NCI-H146 treated with DMSO at 0.1 percent for 48 hours (cell line): ENCODE results near the gene ZNF511.
A peak's percentile ranks its signal among the peaks of the same experiment; 100 is the strongest.
"Not testable (repeated sequence)": the region's sequence is repeated elsewhere in the genome, so short reads cannot be mapped to it uniquely, and the experiment has no call there.

Source experiments
- DNase-seq: peaks from one replicate; lab custom pipeline; 2025; ENCODE audit not compliant: unreplicated experiment; lab: John Stamatoyannopoulos, UW

Gene ZNF511

DNA sequence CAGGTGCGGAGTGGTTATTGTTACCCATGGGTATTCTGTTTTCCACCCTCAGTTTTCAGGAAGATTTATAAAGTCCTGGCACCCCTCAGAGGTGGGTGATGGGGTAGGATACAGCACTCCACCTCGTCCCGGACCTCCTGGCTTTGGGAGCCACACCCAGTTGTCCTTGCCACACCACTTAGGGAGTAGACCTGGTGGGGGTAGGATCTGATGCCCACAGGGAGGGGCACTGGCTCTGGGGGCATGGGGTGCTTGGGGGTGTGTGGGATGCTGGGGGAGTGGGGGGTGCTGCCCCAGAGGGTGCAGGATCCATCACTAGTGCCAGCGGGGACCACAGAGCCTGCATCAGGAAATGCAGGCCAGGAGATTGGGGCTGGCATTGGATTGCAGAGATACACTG is 4.5 kb downstream of the ZNF511 start:
- DNase-seq = no peak

DNA sequence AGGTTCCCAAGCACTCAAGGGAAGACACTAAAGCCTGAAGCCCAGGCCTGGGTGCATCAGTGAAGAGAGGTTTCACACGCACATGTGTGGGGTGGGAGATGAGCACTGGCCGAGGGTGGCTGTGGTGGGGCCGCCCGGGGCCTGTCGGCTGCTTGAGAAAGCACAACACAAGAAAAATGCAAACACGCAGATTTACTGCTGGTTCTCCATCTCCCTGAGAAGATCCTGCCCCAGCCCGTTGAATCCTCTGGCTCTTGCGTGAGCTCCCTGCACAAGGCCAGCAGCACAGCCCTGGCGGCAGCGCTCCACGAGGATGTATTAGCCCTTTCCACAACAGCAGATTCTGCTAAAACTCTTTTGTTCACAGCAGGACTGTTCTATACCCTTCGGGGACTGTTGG is 6.2 kb downstream of the ZNF511 start:
- no peak for DNase-seq

DNA sequence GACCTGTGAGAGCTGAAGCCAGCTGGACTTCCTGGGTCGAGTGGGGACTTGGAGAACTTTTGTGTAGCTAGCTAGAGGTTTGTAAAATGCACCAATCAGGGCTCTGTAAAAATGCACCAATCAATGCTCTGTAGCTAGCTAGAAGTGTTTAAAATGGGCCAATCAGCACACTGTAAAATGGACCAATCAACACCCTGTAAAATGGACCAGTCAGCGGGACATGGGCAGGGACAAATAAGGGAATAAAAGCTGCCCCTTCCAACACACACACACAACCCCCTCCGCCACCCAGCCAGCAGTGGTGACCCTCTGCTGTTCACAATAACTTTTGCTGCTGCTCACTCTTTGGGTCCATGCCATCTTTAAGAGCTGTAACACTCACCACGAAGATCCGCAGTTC is 7.1 kb downstream of the ZNF511 start:
- no peak for DNase-seq

DNA sequence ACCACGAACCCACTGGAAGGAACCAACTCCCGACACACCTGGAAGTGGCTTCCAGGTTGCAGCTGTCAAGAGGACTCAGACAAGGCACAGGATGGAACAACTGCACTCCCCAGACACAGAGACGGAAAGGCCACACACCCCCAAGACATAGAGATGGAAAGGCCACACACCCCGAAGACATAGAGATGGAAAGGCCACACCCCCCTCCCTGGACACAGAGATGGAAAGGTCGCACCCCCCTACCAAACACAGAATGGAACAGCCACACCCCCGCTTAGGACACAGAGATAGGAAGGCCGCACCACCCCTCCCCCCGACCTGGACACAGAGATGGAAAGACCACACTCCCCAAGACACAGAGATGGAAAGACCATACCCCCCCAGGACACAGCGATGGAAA is 7.6 kb downstream of the ZNF511 start:
- no peak for DNase-seq

DNA sequence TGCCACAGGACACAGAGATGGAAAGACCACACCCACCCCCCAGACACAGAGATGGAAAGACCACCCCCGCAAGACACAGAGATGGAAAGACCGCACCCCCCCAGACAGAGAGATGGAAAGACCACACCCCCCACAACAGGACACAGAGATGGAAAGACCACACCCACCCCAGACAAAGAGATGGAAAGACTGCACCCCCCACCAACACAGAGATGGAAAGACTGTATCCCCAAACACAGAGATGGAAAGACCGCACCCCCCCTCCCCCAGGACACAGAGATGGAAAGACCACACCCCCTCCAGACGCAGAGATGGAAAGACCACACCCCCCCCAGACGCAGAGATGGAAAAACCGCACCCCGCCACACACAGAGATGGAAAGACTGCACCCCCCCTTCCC is 8.0 kb downstream of the ZNF511 start:
- DNase-seq = no peak

GRCh38 chr10:133318494-133319127 is 9.9 kb downstream of the ZNF511 start:
- peak; percentile 42 for DNase-seq

- DNase-seq = not testable (repeated sequence)
Measured at GRCh38 chr10:133320852-133321422, 12.2 kb downstream of the ZNF511 start.

DNA sequence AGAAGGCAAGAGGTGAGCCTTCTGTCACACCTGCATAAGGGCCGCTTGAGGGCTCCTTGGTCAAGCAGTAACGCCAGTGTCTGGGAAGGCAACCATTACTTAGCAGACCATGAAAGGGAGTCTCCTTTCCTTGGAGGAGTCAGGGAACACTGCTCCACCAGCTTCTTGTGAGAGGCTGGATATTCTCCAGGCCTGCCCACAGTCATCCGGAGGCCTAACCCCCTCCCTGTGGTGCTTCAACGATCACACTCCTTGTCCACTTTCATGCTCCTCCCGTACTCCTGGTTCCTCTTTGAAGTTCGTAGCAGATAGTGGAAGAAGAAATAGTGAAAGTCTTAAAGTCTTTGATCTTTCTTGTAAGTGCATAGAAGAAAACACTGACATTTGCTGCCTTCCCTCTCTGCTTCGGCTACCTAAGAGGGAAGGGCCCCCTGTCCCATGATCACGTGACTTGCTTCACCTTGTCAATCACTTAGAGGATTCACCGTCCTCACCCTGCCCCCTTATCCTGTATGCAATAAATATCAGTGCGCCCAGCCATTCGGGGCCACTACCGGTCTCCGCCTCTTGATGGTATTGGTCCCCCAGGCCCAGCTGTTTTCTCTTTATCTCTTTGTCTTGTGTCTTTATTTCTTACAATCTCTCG is 13.5 kb downstream of the ZNF511 start:
- DNase-seq = not testable (repeated sequence)

- DNase-seq = peak; percentile 68
Measured at GRCh38 chr10:133324198-133324792, 15.6 kb downstream of the ZNF511 start.

- no peak for DNase-seq
Measured at GRCh38 chr10:133324857-133325260, 16.1 kb downstream of the ZNF511 start.

- DNase-seq = no peak
Measured at GRCh38 chr10:133325440-133326222, 16.9 kb downstream of the ZNF511 start.

- no peak for DNase-seq
Measured at GRCh38 chr10:133326223-133326551, 17.5 kb downstream of the ZNF511 start.

GRCh38 chr10:133326745-133327650 is 18.3 kb downstream of the ZNF511 start:
- no peak for DNase-seq

GRCh38 chr10:133327651-133328357 is 19.1 kb downstream of the ZNF511 start:
- DNase-seq = peak; percentile 26

DNA sequence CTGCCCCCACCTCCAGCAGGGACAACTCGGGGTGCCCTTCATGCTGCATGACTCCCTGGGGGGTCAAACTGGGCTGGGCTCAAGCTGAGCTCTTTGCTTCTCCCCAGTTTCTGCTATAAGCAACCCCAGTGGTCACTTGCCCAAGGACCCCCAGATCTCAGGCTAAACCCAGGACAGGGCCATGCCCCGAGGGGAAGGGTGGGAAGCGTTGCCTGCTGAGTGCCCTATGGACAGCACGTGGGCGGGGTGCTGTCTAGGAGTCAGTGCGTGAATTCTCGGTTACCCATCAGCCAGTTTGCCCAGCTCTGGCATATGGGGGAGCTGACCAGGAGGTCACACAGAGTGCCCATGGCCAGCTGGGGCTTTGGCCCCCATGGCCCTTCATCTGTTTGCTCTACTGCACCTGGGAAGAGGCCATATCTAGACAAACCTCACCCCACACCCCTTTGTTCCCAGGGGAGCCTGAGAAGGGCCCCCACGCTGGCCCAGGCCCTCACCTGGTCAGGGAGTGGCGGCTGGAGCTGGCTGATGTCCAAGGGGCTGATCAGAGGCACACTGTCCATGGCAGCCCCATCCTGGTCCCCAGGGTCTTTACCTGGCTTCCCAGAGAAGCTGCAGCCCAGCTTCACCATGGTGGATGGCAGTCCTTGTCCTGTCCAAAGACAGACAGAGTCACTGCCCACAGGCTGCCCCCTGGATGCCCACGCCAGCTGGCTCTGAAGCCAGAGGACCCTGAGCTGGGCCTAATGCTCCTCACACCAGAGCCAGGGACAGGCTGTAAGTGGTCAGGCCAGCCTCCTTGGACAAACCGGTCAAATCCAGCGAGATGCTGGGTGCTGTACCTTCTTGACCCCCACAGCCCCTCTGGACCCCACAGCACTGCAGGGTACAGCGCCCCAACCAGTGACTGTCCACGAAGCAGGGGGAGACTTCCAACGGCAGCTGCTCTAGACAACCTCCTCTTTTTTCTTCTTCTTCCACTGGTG is 19.9 kb downstream of the ZNF511 start:
- DNase-seq = no peak

GRCh38 chr10:133329491-133330202 is 20.9 kb downstream of the ZNF511 start:
- peak; percentile 67 for DNase-seq

DNA sequence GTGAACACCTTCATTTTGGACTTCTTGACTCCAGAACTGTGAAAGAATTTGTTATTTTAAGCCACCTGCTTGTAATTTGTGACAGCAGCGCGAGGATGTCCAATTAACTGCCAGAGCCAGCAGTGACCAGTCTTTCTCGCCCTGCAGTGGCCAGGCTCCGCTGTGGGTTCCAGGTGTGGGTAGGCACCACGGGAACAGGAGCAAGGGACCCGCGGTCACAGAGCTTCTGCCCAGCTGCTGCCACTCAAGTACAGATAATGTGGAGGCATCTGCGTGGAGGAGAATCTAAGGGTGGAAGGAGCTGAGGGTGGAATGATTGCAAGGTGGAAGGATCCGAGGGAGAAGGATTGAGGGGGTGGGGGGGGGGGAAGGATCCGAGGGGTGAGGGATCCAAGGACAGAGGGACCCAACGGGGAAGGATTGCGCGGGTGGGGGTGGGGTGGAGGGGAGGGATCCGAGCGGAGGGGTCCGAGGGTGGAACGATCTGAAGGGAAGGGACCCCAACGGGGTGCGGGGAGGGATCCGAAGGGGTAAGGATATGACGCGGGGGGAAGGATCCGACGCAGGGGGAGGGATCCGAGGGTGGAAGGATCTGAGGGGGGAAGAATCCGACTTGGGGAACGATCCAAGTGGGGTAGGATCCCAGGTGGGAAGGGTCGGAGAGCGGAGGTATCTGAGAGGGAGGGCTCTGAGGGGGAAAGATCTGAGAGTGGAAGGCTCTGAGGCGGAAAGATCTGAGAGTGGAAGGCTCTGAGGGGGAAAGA is 24.4 kb downstream of the ZNF511 start:
- DNase-seq = no peak
